OCI-LY7 (cell line): Measurements from ENCODE around the gene NRAP. TPM values are rescaled to one million over a fixed set of nuclear protein-coding genes. Genes with fewer than 3 reads are reported as not detected.

Experiments used
- BruUV-seq: library from RNA; stranded (reverse); fragments of 400-500 nt; replicated peaks from 2 replicates; lab custom pipeline; 2021; lab: Mats Ljungman, UMichigan
- CTCF ChIA-PET: fragments of 300-600 bp; sonication (Branson Sonifier 250); formaldehyde crosslinking; loops from one replicate; lab custom pipeline; 2022; ENCODE audit warnings: antibody characterized with exemption; ENCODE audit not compliant: unreplicated experiment; lab: Charles Lee
- POLR2A ChIA-PET: fragments of 300-600 bp; sonication (Branson Sonifier 250); formaldehyde crosslinking; loops from one replicate; lab custom pipeline; 2022; ENCODE audit warnings: antibody characterized with exemption; lab: Charles Lee
- DNase-seq: peaks from one replicate; pipeline ENCODE4 v3.0.0-alpha.2; 2015; ENCODE audit warnings: low spot score
- H2AFZ ChIP-seq: fragments of 200-600 bp; sonication (generic), shearing (Covaris generic); 2 replicates; pipeline ENCODE4 v1.6.1; 2014; ENCODE audit warnings: mild to moderate bottlenecking, antibody characterized with exemption, low read length, moderate library complexity
- H3K27ac ChIP-seq: fragments of 200-600 bp; sonication (generic); 2 replicates; pipeline ENCODE4 v1.5.1; 2014; ENCODE audit warnings: mixed run types, low read depth, mild to moderate bottlenecking, moderate library complexity, low read length, inconsistent platforms; ENCODE audit not compliant: poor library complexity, severe bottlenecking
- H3K36me3 ChIP-seq: fragments of 200-600 bp; sonication (generic); 2 replicates; pipeline ENCODE4 v1.6.1; 2014; ENCODE audit warnings: mild to moderate bottlenecking, antibody characterized with exemption, low read length, moderate library complexity, mixed read lengths; ENCODE audit not compliant: insufficient read depth
- H3K4me1 ChIP-seq: fragments of 200-600 bp; sonication (generic); 2 replicates; pipeline ENCODE4 v1.5.1; 2014; ENCODE audit warnings: mild to moderate bottlenecking, low read length; ENCODE audit not compliant: insufficient read depth, poor library complexity, severe bottlenecking
- H3K4me2 ChIP-seq: fragments of 200-600 bp; sonication (generic); 2 replicates; pipeline ENCODE4 v1.6.1; 2014; ENCODE audit warnings: mild to moderate bottlenecking, low read length
- H3K4me3 ChIP-seq: fragments of 200-600 bp; sonication (generic); 2 replicates; pipeline ENCODE4 v1.5.1; 2014; ENCODE audit warnings: mild to moderate bottlenecking, low read depth, low read length; ENCODE audit not compliant: poor library complexity, severe bottlenecking
- H3K79me2 ChIP-seq: fragments of 200-600 bp; sonication (generic); 2 replicates; pipeline ENCODE4 v1.6.1; 2016; ENCODE audit warnings: low read depth, mild to moderate bottlenecking, low read length, moderate library complexity, mixed read lengths; ENCODE audit not compliant: insufficient read depth
- H3K9me2 ChIP-seq: fragments of 200-600 bp; sonication (generic); 2 replicates; pipeline ENCODE4 v1.6.1; 2016; ENCODE audit warnings: mild to moderate bottlenecking, low read length, mixed read lengths; ENCODE audit not compliant: insufficient read depth
- H3K9me3 ChIP-seq: fragments of 200-600 bp; sonication (generic); 2 replicates; pipeline ENCODE4 v1.6.1; 2014; ENCODE audit warnings: mild to moderate bottlenecking, mixed run types, low read length, mixed read lengths
- H4K20me1 ChIP-seq: fragments of 200-600 bp; sonication (generic); 2 replicates; pipeline ENCODE4 v1.6.1; 2014; ENCODE audit warnings: mild to moderate bottlenecking, antibody characterized with exemption, low read length, moderate library complexity, mixed read lengths; ENCODE audit not compliant: insufficient read depth
- CTCF ChIP-seq: fragments of 200-600 bp; sonication (generic); conservative IDR thresholded peaks from 2 replicates; pipeline ENCODE4 v1.5.1; 2014; ENCODE audit warnings: mild to moderate bottlenecking, antibody characterized with exemption, low read length, moderate library complexity, mixed read lengths
- EZH2phosphoT487 ChIP-seq: fragments of 200-600 bp; sonication (generic); IDR thresholded peaks from 2 replicates; pipeline ENCODE4 v1.6.1; 2018; ENCODE audit warnings: low read depth, borderline replicate concordance, mild to moderate bottlenecking, mixed run types, antibody characterized with exemption, low read length, moderate library complexity, mixed read lengths
- intact Hi-C: fragments of 100-400 bp; cut with micrococcal nuclease; formaldehyde crosslinking; loops from one replicate; pipeline ENCODE4 v1.10.0; 2022; ENCODE audit not compliant: unreplicated experiment
- total RNA-seq, 2 experiments: library from RNA; depleted of rRNA in 1 of 2; stranded (reverse); fragments of >200 nt in 1 of 2; shearing (Covaris generic) in 1 of 2; gene quantifications; 2 replicates each; pipeline ENCODE4 v1.2.3, GENCODE V29; 2014 to 2022

NRAP gene
- total RNA-seq, 2 experiments from 2014 or later = not detected

- Histone ChIP-seq H3K9me2 (no peaks in the 10 kb centered on the region), H4K20me1 (no peaks in the 10 kb centered on the region), H3K4me2 (no peak overlapping the region), H3K79me2 (no peaks in the 10 kb centered on the region), H3K4me1 (no peaks in the 10 kb centered on the region), H2AFZ (no peak overlapping the region), H3K4me3 (no peak overlapping the region), H3K36me3 (no peaks in the 10 kb centered on the region), H3K9me3 (no peaks in the 10 kb centered on the region), H3K27ac (no peak overlapping the region)
- intact Hi-C loops = no loop called here
- TF ChIP-seq CTCF (no peak), EZH2phosphoT487 (no peak)
- DNase-seq = no peak
- ChIA-PET CTCF (no interaction called here), POLR2A (no interaction called here)
- no TSS peak for BruUV-seq
Measured at GRCh38 chr10:113620936-113621335, 42.9 kb downstream of the NRAP start.

GRCh38 chr10:113620511-113620910 is 43.3 kb downstream of the NRAP start:
- intact Hi-C loops = no loop called here
- ChIA-PET POLR2A (no interaction called here), CTCF (no interaction called here)
- Histone ChIP-seq H3K27ac (no peak overlapping the region), H3K4me1 (no peaks in the 10 kb centered on the region), H4K20me1 (no peaks in the 10 kb centered on the region), H3K9me3 (no peaks in the 10 kb centered on the region), H3K79me2 (no peaks in the 10 kb centered on the region), H3K36me3 (no peaks in the 10 kb centered on the region), H3K4me2 (no peak overlapping the region), H3K9me2 (no peaks in the 10 kb centered on the region), H2AFZ (no peak overlapping the region), H3K4me3 (no peak overlapping the region)
- DNase-seq = no peak
- no TSS peak for BruUV-seq
- TF ChIP-seq CTCF (no peak), EZH2phosphoT487 (no peak)

- no peaks in the 10 kb centered on the region for H3K9me3 ChIP-seq
- CTCF ChIA-PET = no interaction called here
- no peak for DNase-seq
- H3K79me2 ChIP-seq = no peaks in the 10 kb centered on the region
- no peak overlapping the region for H3K4me3 ChIP-seq
- no peak overlapping the region for H3K27ac ChIP-seq
- no peak overlapping the region for H3K4me2 ChIP-seq
- H3K4me1 ChIP-seq = no peaks in the 10 kb centered on the region
- intact Hi-C loops = no loop called here
- no TSS peak for BruUV-seq
- H4K20me1 ChIP-seq = no peaks in the 10 kb centered on the region
- POLR2A ChIA-PET = interaction anchor here (0.6 kb wide), 1 partner anchor 525 kb away, joined by 3 read pairs; no protein-coding TSS in a partner anchor
- H3K36me3 ChIP-seq = no peaks in the 10 kb centered on the region
- H2AFZ ChIP-seq = no peak overlapping the region
- TF ChIP-seq CTCF (no peak), EZH2phosphoT487 (no peak)
- H3K9me2 ChIP-seq = no peaks in the 10 kb centered on the region
Measured at GRCh38 chr10:113619401-113619800, 44.4 kb downstream of the NRAP start.
